CD14-positive monocyte (primary cell): ENCODE measurements around the gene HSF2BP. TPM values are rescaled to one million over a fixed set of nuclear protein-coding genes. Genes with fewer than 3 reads are reported as not detected.
A peak's percentile ranks its signal among the peaks of the same experiment; 100 is the strongest.

ENCODE experiments used
- DNase-seq, 3 donors: peaks; one replicate each; pipeline ENCODE4 v3.0.0-alpha.2; 2011 to 2022
- H2AFZ ChIP-seq: 2 replicates; pipeline ENCODE4 v1.6.0; 2012; ENCODE audit warnings: mild to moderate bottlenecking, low read depth, low read length, inconsistent platforms; ENCODE audit not compliant: insufficient read depth, poor library complexity, severe bottlenecking
- H3K27ac ChIP-seq, 2 donors: 1 replicate in 1 of 2; 2 replicates in 1 of 2; pipeline ENCODE4 v1.5.1; 2012 to 2013; ENCODE audit warnings: low read length in 2 of 2, control low read depth in 1 of 2, inconsistent platforms in 1 of 2, low read depth in 1 of 2, mild to moderate bottlenecking in 1 of 2
- H3K27me3 ChIP-seq, 2 donors: one replicate each; pipeline versions ENCODE4 v1.6.0 to v1.6.1; 2011 to 2013; ENCODE audit warnings: low read length in 2 of 2; ENCODE audit not compliant: control insufficient read depth in 2 of 2, insufficient read depth in 2 of 2
- H3K36me3 ChIP-seq, 2 donors: replicated peaks in 1 of 2; 1 replicate in 1 of 2; 2 replicates in 1 of 2; pipeline versions ENCODE4 v1.5.1 to v1.6.1; 2012 to 2013; ENCODE audit warnings: low read length in 2 of 2, control low read depth in 1 of 2, inconsistent platforms in 1 of 2, mild to moderate bottlenecking in 1 of 2; ENCODE audit not compliant: insufficient read depth in 2 of 2, control insufficient read depth in 1 of 2
- H3K4me1 ChIP-seq, 2 donors: 1 replicate in 1 of 2; 2 replicates in 1 of 2; pipeline versions ENCODE4 v1.5.1 to v1.6.1; 2012 to 2013; ENCODE audit warnings: low read length in 2 of 2, control low read depth in 1 of 2, inconsistent platforms in 1 of 2, mild to moderate bottlenecking in 1 of 2, moderate library complexity in 1 of 2; ENCODE audit not compliant: insufficient read depth in 2 of 2, control insufficient read depth in 1 of 2
- H3K4me2 ChIP-seq: replicated peaks from 2 replicates; pipeline ENCODE3; 2012; ENCODE audit warnings: low read length, moderate library complexity, mild to moderate bottlenecking; ENCODE audit not compliant: poor library complexity, severe bottlenecking; ENCODE audit errors: extremely low read depth
- H3K4me3 ChIP-seq, 3 experiments: fragments of 200-600 bp in 1 of 3; sonication (generic) in 1 of 3; replicated peaks in 1 of 3; 1 replicate in 2 of 3; 2 replicates in 1 of 3; pipeline ENCODE4 v1.5.1; 2011 to 2013; ENCODE audit warnings: low read length in 3 of 3, mild to moderate bottlenecking in 3 of 3, control low read depth in 2 of 3, low read depth in 2 of 3, inconsistent platforms in 1 of 3, moderate library complexity in 1 of 3
- H3K79me2 ChIP-seq: 2 replicates; pipeline ENCODE4 v1.6.0; 2012; ENCODE audit warnings: mild to moderate bottlenecking, control low read depth, inconsistent platforms, low read length, moderate library complexity; ENCODE audit not compliant: insufficient read depth
- H3K9ac ChIP-seq: 2 replicates; pipeline ENCODE4 v1.6.0; 2017; ENCODE audit warnings: low read length, mild to moderate bottlenecking; ENCODE audit not compliant: insufficient read depth, poor library complexity, severe bottlenecking
- H3K9me3 ChIP-seq, 2 donors: replicated peaks in 1 of 2; 1 replicate in 1 of 2; 2 replicates in 1 of 2; pipeline versions ENCODE4 v1.5.1 to v1.6.1; 2012 to 2013; ENCODE audit warnings: low read length in 2 of 2, control low read depth in 1 of 2; ENCODE audit not compliant: control insufficient read depth in 1 of 2, insufficient read depth in 1 of 2
- H4K20me1 ChIP-seq: 2 replicates; pipeline ENCODE4 v1.6.0; 2012; ENCODE audit warnings: mild to moderate bottlenecking, low read length, control low read depth, moderate library complexity; ENCODE audit not compliant: insufficient read depth
- H3K27ac Mint-ChIP-seq, 7 donors: one replicate each; pipeline ENCODE4 v1.8.0; 2020; ENCODE audit warnings: mild to moderate bottlenecking in 7 of 7, mixed read lengths in 7 of 7, moderate library complexity in 6 of 7, inconsistent platforms in 2 of 7
- H3K27me3 Mint-ChIP-seq, 3 donors: one replicate each; pipeline ENCODE4 v1.8.0; 2021 to 2022; ENCODE audit warnings: low read depth in 3 of 3, mild to moderate bottlenecking in 3 of 3, mixed read lengths in 3 of 3, moderate library complexity in 3 of 3, inconsistent platforms in 1 of 3
- H3K36me3 Mint-ChIP-seq, 2 donors: one replicate each; pipeline ENCODE4 v1.8.0; 2020; ENCODE audit warnings: mixed read lengths in 2 of 2, inconsistent platforms in 1 of 2, mild to moderate bottlenecking in 1 of 2
- H3K4me1 Mint-ChIP-seq: one replicate; pipeline ENCODE4 v1.8.0; 2020; ENCODE audit warnings: mild to moderate bottlenecking, mixed read lengths
- H3K4me3 Mint-ChIP-seq, 2 donors: one replicate each; pipeline ENCODE4 v1.8.0; 2020; ENCODE audit warnings: mild to moderate bottlenecking in 2 of 2, mixed read lengths in 2 of 2, moderate library complexity in 1 of 2
- H3K9me3 Mint-ChIP-seq, 7 donors: one replicate each; pipeline ENCODE4 v1.8.0; 2020 to 2022; ENCODE audit warnings: mixed read lengths in 7 of 7, mild to moderate bottlenecking in 6 of 7, moderate library complexity in 6 of 7, inconsistent platforms in 2 of 7
- WGBS: methylation state at CpG from one replicate; pipeline ENCODE4 v1.1.5; 2013; ENCODE audit warnings: missing lambda C conversion rate; ENCODE audit not compliant: insufficient coverage; 5-methylcytosine and 5-hydroxymethylcytosine counted together
- intact Hi-C, 2 donors: fragments of 100-400 bp; cut with micrococcal nuclease; formaldehyde crosslinking; loops; one replicate each; pipeline versions ENCODE4 v1.15.0 to v1.15.1; 2023
- polyA plus RNA-seq, 3 donors: library from polyadenylated mRNA; depleted of rRNA in 1 of 3; unstranded in 2 of 3; stranded (reverse) in 1 of 3; fragments of 300-500 nt in 2 of 3; fragments of >200 nt in 1 of 3; fragmentation: Illumina TruSeq in 2 of 3; gene quantifications; 1 replicate in 2 of 3; 2 replicates in 1 of 3; pipeline ENCODE4 v1.2.3, GENCODE V29; 2012 to 2021
- TF ChIP-seq, protein P1 (sequence below): fragments of 200-600 bp; IDR thresholded peaks from one replicate; pipeline ENCODE4 v1.8.0; 2022; ENCODE audit warnings: antibody characterized with exemption, mild to moderate bottlenecking

The HSF2BP gene
- polyA plus RNA-seq, 3 donors: 0.20 TPM; not detected in 2

DNA sequence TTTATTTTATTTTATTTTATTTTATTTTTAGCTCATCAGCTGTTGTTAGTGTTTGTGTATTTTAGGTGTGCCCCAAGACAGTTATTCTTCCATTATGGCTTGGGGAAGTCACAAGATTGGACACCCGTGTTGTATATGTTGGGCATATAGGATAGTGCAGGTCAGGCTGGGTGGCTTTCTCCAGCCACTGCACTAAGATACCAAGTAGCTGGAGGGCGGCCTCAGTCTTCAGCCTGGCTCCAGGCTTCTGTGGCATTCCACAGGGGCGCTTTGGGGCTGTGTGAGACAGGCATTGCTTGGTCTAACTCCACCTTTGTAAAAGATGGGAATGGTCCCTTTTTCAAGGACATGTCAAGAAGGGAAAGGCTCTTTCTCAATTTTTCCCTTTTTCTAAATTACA, 16.6 kb upstream of the HSF2BP start:
- Mint-ChIP-seq H3K27me3 (no peaks in the 10 kb centered on the region), H3K9me3 (peaks cover 0 to 2% (median 0%) of the 10 kb centered on the region in 7 donors), H3K36me3 (peaks cover 67 to 77% of the 10 kb centered on the region in 2 donors), H3K4me3 (no peak overlapping the region), H3K4me1 (no peaks in the 10 kb centered on the region), H3K27ac (peak overlapping the region in 1 of 7 donors; percentile 3)
- Histone ChIP-seq H3K9me3 (no peaks in the 10 kb centered on the region), H3K79me2 (no peaks in the 10 kb centered on the region), H3K9ac (no peak overlapping the region), H2AFZ (no peak overlapping the region), H3K4me3 (no peak overlapping the region), H3K27me3 (no peaks in the 10 kb centered on the region), H4K20me1 (no peaks in the 10 kb centered on the region), H3K4me2 (no peak overlapping the region), H3K4me1 (no peaks in the 10 kb centered on the region), H3K36me3 (peaks cover 60 to 88% of the 10 kb centered on the region in 2 donors), H3K27ac (no peak overlapping the region)
- TF ChIP-seq, protein P1, sequence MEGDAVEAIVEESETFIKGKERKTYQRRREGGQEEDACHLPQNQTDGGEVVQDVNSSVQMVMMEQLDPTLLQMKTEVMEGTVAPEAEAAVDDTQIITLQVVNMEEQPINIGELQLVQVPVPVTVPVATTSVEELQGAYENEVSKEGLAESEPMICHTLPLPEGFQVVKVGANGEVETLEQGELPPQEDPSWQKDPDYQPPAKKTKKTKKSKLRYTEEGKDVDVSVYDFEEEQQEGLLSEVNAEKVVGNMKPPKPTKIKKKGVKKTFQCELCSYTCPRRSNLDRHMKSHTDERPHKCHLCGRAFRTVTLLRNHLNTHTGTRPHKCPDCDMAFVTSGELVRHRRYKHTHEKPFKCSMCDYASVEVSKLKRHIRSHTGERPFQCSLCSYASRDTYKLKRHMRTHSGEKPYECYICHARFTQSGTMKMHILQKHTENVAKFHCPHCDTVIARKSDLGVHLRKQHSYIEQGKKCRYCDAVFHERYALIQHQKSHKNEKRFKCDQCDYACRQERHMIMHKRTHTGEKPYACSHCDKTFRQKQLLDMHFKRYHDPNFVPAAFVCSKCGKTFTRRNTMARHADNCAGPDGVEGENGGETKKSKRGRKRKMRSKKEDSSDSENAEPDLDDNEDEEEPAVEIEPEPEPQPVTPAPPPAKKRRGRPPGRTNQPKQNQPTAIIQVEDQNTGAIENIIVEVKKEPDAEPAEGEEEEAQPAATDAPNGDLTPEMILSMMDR: no peak
- intact Hi-C loops: loop anchor here in 1 of 2 donors (10.0 kb wide), 2 partner anchors 59 to 239 kb away; no protein-coding TSS in a partner anchor
- no peak for DNase-seq
- 94% methylated on average over 2 of the region's 3 CpGs for WGBS

DNA sequence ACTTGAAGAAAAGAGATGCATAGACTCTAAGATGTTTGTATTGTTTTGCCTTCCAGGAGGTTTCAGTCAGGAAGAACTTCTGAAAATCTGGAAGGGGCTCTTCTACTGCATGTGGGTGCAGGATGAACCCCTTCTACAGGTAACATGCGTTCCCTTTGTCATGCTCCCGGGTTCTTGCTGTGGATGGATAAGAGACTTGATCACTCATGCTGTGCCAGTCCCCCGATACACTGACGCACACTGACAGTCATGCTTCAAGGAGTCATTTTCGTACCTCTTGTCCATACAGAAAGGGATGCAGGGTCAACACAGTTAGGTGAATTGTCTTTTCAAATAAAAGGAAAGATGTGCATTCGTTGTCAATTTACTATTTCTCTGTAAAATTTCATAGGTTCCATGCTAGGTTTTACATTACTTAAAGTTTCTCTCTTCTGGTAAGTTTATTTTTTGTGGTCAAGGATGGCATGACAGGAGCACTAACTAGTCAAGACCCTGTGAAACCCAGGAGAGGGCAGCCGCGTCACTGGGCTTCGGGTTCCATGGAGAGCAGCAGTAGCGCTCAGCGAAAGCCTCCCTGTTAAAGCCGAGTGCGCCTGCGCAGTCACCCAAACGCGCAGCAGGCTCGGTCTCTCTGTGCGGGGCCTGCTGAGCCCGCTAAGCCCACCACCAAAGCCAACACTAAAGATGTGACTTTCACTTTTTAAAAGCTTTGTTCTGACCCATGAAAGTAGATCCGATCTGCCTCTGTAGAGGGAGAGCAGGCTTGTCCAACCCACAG, 10.7 kb upstream of the HSF2BP start:
- H3K36me3 Mint-ChIP-seq: peaks cover 43 to 45% of the 10 kb centered on the region in 2 donors
- no peak for DNase-seq
- H3K9me3 Mint-ChIP-seq: peaks cover 0 to 4% (median 0%) of the 10 kb centered on the region in 7 donors
- no peak overlapping the region for H3K27ac ChIP-seq
- H3K4me1 Mint-ChIP-seq: peaks cover 4% of the 10 kb centered on the region
- H3K4me3 ChIP-seq: no peak overlapping the region
- TF ChIP-seq, protein P1: no peak
- H3K4me2 ChIP-seq: no peak overlapping the region
- no peak overlapping the region for H3K4me3 Mint-ChIP-seq
- WGBS: 93% methylated on average over 19 of the region's 20 CpGs
- peaks cover 32% of the 10 kb centered on the region for H3K79me2 ChIP-seq
- no peaks in the 10 kb centered on the region for H3K27me3 ChIP-seq
- H3K36me3 ChIP-seq: peaks cover 39 to 63% of the 10 kb centered on the region in 2 donors
- no peaks in the 10 kb centered on the region for H3K9me3 ChIP-seq
- no peaks in the 10 kb centered on the region for H3K27me3 Mint-ChIP-seq
- no peak overlapping the region for H3K9ac ChIP-seq
- no peaks in the 10 kb centered on the region for H3K4me1 ChIP-seq
- H2AFZ ChIP-seq: no peak overlapping the region
- intact Hi-C loops: loop anchor here in 1 of 2 donors (10.0 kb wide), 2 partner anchors 65 to 245 kb away; no protein-coding TSS in a partner anchor
- no peaks in the 10 kb centered on the region for H4K20me1 ChIP-seq
- peak overlapping the region in 3 of 7 donors; percentile 13 to 51 (median 37) for H3K27ac Mint-ChIP-seq
